ENCODE results near the gene RBM38.

The RBM38 gene

GRCh38 chr20:57392512-57393271 lies 1.5 kb downstream of the RBM38 start:
- DNase-seq: no peak

- DNase-seq: no peak
These were observed 2.3 kb downstream of the RBM38 start for GRCh38 chr20:57393321-57394120.

- no peak for DNase-seq
These were observed 3.2 kb downstream of the RBM38 start for GRCh38 chr20:57394121-57395082.

GRCh38 chr20:57395111-57395966 lies 4.1 kb downstream of the RBM38 start:
- no peak for DNase-seq

- no peak for DNase-seq
These were observed 5.2 kb downstream of the RBM38 start for GRCh38 chr20:57396212-57396983.

GRCh38 chr20:57396984-57397692 lies 5.9 kb downstream of the RBM38 start:
- DNase-seq: no peak

GRCh38 chr20:57397693-57398108 lies 6.5 kb downstream of the RBM38 start:
- no peak for DNase-seq

GRCh38 chr20:57398231-57398821 lies 7.1 kb downstream of the RBM38 start:
- DNase-seq: no peak

- DNase-seq: no peak
These were observed 7.8 kb downstream of the RBM38 start for GRCh38 chr20:57398901-57399535.

GRCh38 chr20:57399587-57400155 lies 8.5 kb downstream of the RBM38 start:
- no peak for DNase-seq

GRCh38 chr20:57400231-57400701 lies 9.1 kb downstream of the RBM38 start:
- DNase-seq: no peak

- DNase-seq: no peak
These were observed 9.8 kb downstream of the RBM38 start for GRCh38 chr20:57400821-57401564.

- no peak for DNase-seq
These were observed 10.3 kb downstream of the RBM38 start for GRCh38 chr20:57401565-57401918.

GRCh38 chr20:57402206-57403125 lies 11.3 kb downstream of the RBM38 start:
- no peak for DNase-seq

GRCh38 chr20:57403216-57403615 lies 12.0 kb downstream of the RBM38 start:
- DNase-seq: no peak

- DNase-seq: no peak
These were observed 12.8 kb downstream of the RBM38 start for GRCh38 chr20:57404006-57404405.

- no peak for DNase-seq
These were observed 13.3 kb downstream of the RBM38 start for GRCh38 chr20:57404419-57405072.

Data from GOT3 (cell line).